HG03159 (cell line): ENCODE measurements around the gene SMYD1.
"Not testable (repeated sequence)": the region's sequence is repeated elsewhere in the genome, so short reads cannot be mapped to it uniquely, and the experiment has no call there.

Source experiments
- ATAC-seq: cut with Tn5 transposase; IDR thresholded peaks from one replicate; pipeline ENCODE4 v1.9.1; 2021; ENCODE audit warnings: mild to moderate bottlenecking, moderate library complexity; ENCODE audit not compliant: unreplicated experiment

The SMYD1 gene

GRCh38 chr2:88067598-88067997 is at the start of gene SMYD1:
Gene SMYD1 (plus strand): TSS chr2:88067825. CDS start chr2:88067865, 40 bp downstream.
- no peak for ATAC-seq

DNA sequence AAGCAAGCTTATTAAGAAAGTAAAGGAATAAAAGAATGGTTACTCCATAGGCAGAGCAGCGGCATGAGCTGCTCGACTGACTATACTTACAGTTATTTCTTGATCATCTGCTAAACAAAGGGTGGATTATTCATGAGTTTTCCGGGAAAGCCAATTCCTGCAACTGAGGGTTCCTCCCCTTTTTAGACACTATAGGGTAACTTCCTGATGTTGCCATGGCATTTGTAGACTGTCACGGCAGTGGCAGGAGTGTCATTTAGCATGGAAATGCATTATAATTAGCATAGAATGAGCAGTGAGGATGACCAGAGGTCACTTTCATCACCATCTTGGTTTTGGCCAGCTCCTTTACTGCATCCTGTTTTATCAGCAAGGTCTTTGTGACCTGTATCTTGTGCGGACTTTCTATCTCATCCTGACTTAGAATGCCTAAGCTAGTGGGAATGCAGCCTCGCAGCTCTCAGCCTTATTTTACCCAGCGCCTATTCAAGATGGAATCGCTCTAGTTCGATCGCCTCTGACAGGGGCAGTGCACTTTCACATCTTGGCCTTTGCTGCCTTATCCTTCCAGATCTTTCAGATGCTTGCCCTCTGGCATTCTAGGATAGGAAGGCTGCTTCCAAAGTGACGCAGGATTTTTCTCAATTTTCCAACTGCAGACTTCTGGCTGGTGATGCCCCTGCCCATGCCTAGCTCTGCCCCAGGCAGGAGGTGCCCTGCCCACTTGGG is 49.4 kb upstream of the SMYD1 start:
- not testable (repeated sequence) for ATAC-seq

DNA sequence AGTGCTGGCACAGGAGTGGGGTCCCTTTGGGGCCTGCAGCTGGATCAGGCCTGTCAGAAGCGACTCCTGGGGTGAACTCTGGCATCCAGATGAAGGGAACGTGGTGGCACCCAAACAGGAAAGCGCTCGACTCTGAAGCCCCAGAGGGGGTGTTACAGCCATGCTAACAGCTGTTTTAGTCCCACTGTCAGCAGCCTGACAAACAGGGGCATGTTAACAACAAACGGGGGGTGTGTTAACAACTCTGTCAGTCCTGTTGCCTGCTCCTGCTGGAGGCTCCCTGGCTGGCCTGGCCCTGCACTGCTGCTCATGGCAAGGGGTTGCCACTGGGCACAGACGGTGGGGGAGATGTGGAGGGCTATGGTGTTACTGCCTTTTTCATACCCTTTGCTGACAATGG is 48.7 kb upstream of the SMYD1 start:
- ATAC-seq = no peak

DNA sequence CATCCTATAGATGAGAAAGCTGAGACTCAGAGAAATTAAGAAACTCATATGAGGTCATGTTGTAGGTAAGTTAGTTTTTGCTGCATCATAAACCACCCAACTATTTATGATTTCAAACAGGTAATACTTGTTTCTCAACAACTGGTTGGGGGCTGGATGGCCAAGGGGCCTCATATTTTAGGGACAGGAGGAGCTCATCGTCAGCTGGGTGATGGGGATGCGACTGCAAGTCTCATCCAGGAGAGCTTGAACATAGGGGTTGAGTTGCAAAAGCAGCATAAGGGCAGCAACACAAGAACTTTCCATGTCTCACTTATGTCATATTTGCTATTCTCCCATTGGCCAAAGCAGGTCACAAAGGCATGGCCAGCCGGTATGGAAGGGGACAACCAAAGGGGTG is 47.6 kb upstream of the SMYD1 start:
- ATAC-seq = no peak

- ATAC-seq = no peak
These were observed 45.0 kb upstream of the SMYD1 start for GRCh38 chr2:88022669-88022921.

DNA sequence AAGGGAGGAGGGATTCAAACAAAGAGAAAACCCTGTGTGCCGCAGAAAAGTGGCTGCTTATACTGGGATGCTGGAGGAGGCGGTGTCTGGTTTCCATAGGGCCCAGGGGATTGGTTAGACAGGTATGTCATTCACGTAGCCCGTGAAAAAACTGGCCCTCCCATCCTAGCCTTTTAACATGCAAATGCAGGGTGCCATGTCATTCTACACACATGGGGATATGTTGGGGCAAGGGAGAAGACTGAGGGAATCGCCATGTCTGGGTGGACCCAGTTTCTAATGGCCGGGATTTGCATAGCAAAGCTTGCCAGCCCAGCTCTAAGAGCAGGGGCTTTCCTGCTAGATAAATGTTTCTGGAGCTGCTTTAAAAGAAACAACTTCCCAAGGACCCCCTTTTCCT is 43.1 kb upstream of the SMYD1 start:
- no peak for ATAC-seq

- ATAC-seq = no peak
These were observed 39.8 kb upstream of the SMYD1 start for GRCh38 chr2:88027697-88028389.

DNA sequence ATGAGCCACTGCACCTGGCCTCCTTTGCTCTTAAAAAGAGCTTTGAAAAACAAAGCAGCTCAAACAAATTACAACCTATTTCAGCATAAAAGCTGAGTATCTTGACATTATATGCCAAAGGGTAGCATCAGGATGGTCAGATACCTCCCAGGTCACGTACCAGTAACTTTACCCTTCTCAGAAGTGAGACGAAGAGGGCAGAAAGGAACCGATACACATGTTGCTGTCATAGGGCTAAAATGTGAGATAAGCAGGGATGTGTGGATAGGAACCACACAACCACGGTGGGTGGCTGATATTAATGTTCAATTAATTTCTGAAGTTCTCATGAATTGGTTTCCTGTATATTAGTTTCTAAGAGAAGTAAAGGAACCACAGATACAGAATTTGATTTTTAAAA is 38.7 kb upstream of the SMYD1 start:
- ATAC-seq = no peak

GRCh38 chr2:88032070-88032702 is 35.4 kb upstream of the SMYD1 start:
- ATAC-seq = no peak

GRCh38 chr2:88036182-88036581 is 31.4 kb upstream of the SMYD1 start:
- ATAC-seq = no peak

DNA sequence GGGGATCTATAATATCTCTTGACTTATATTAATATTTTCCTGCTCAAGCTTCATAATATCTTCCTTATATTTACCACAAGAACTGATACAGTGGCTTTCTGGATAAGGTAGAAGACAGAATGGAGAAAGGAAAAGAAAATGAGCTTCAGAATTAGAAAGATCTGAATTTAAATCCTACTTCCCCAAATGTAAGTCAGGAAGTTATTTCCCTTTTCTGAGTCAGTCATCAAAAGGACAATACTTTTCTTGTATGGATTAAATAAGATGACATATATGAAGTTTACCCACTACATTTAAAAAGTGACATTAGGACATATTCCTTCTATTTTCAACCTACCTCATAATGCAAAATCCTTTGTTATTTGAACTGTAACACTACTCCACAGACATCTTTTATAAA is 31.0 kb upstream of the SMYD1 start:
- no peak for ATAC-seq

DNA sequence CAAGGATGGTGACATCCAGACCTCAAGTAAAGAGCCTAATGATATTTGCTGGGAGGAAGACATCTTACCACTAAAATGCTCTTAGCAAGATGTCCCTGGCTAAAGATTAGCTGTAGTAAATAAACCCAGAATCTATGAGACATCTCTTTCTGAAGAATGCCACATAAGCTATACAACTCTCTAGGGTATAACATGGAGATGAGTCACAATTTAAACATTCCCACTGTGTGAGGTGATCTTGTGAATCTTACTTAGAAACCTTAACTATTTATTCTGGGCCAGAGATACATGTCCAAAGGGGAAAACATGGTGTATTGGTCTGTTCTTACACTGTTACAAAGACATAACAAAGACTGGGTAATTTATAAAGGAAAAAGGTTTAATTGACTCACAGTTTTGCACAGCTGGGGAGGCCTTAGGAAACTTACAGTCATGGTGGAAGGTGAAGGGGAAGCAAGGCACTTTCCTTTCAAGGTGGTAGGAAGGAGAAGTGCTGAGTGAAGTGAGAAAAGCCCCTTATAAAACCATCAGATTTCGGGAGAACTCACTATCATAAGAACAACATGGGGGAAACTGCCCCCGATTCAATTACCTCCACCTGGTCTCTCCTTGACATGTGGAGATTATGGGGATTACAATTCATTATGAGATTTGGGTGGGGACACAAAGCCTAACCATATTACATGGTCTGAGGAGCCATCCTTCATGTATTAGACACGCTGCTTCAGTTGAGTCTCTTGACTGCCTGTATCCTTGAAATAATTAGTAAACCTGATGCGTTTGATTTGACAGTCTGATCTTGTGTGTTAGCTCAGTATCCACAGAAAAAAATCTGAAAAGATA is 29.1 kb upstream of the SMYD1 start:
- ATAC-seq = no peak

DNA sequence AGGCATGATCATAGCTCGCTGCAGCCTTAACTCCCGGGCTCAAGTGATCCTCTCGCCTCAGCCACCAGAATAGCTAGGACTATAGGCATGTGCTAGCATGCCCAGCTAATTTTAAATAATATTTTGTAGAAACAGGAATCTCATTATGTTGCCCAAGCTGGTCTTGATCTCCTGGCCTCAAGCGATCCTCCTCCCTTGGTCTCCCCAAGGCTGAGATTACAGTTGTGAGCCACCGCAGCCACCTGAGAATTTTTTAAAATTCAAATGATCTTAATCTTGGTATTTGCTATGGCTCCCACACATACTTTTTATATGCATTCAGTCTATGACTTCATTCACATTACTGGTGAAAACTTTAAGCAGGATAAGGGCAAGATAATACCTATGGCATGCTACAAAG is 25.1 kb upstream of the SMYD1 start:
- no peak for ATAC-seq

DNA sequence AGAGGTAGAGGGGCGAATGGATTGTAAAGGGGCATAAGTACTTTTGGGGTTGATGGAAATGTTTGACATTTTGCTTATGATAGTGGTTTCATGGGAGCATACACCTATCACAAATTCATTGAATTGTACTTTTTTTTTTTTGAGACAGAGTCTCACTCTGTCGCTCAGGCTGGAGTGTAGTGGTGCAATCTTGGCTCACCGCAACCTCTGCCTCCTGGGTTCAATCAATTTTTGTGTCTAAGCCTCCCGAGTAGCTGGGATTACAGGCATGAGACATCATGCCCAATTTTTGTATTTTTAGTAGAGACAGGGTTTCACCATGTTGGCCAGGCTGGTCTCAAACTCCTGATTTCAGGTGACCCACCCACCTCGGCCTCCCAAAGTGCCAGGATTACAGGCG is 22.1 kb upstream of the SMYD1 start:
- ATAC-seq = not testable (repeated sequence)

GRCh38 chr2:88048541-88048940 is 19.1 kb upstream of the SMYD1 start:
- no peak for ATAC-seq

DNA sequence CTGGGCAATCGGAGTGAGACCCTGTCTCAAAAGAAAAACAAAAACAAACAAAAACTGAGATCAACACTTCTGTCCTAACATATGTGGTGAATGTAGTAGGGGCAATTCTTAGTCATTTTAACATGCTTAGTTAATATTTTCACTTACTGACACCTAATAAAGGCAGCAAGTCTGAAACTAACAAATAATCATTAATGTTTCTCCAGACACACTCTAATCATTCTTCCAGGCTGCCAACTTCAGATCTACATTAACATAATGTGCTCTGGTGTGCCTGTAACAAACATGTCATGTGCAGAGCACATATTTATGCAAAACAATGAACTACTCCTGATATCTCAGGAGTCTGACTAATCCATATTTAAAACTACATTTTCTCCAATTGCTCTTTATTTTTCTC is 18.0 kb upstream of the SMYD1 start:
- peak; percentile 57 for ATAC-seq

DNA sequence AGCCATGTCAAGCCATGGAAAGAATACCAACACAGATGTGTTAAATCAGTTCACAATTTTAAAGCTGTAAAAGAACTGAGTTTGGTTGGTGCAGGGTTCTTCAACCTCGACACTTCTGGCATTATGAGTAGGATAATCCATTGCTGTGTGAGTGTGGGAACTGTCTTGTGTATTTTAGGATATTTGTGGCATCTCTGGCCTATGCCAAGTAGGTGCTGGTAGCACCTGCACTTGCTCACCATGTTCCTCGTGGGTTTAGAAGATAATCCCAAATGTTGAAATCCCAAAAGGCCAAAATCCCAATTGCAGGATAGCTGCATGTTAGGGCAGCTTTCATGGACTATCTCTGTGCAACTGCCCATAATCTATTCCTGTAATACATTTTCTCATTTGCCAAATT is 15.8 kb upstream of the SMYD1 start:
- ATAC-seq = no peak

DNA sequence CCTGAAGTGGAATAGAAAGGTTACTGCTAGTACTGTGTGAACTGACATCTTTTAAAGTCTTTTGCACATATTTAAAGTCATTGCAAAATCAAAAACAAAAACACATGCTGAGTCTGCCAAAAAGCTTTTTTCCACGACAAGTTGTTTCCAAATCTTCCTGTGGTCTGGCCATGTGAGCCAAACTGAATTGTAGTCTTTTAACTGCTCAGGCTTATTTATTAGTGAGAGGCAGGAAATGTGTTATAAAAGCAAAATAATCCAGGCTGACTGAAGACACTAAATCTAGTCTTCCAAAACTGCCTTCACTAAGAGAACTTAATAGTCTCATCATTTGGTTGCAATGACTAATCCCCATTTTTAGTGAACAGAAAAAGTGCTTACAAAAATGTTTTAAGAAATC is 14.3 kb upstream of the SMYD1 start:
- ATAC-seq = no peak

GRCh38 chr2:88053934-88054781 is 13.5 kb upstream of the SMYD1 start:
- ATAC-seq = no peak

GRCh38 chr2:88054782-88055370 is 12.7 kb upstream of the SMYD1 start:
- ATAC-seq = no peak
